Endothelial cell of umbilical vein (primary cell): ENCODE results near the gene PTPN20. TPM values are rescaled to one million over a fixed set of nuclear protein-coding genes. Genes with fewer than 3 reads are reported as not detected.

Experiments used
- BruUV-seq: library from RNA; stranded (reverse); fragments of 400-500 nt; replicated peaks from 2 replicates; lab custom pipeline; 2021; lab: Mats Ljungman, UMichigan
- CTCF ChIA-PET: fragments of 300-600, 350-600 bp; sonication (Branson Sonifier 250); formaldehyde crosslinking; loops from one replicate; lab custom pipeline; 2021; ENCODE audit warnings: antibody characterized with exemption, inconsistent platforms; lab: Charles Lee
- POLR2A ChIA-PET: fragments of 300-600, 350-600 bp; sonication (Branson Sonifier 250); formaldehyde crosslinking; loops from one replicate; lab custom pipeline; 2021; ENCODE audit warnings: antibody characterized with exemption, inconsistent platforms; lab: Charles Lee
- DNase-seq: peaks from one replicate; pipeline ENCODE4 v3.0.0-alpha.2; 2011; ENCODE audit warnings: low read depth, low spot score
- FAIRE-seq: peaks from 2 replicates; lab custom pipeline; 2011; peaks lifted over from hg19 to GRCh38; lab: Jason Lieb, UNC
- H2AFZ ChIP-seq: 2 replicates; pipeline ENCODE4 v1.6.0; 2012; ENCODE audit warnings: low read depth, low read length, control low read depth, inconsistent platforms
- H3K27ac ChIP-seq: 2 replicates; pipeline ENCODE4 v1.5.1; 2011; ENCODE audit warnings: low read depth, mild to moderate bottlenecking, control low read depth, low read length, moderate library complexity; ENCODE audit not compliant: insufficient read depth
- H3K27me3 ChIP-seq, 2 experiments: 2 replicates each; pipeline versions ENCODE4 v1.6.0 to v1.6.1; 2011; ENCODE audit warnings: low read length in 2 of 2, mixed read lengths in 1 of 2; ENCODE audit not compliant: control insufficient read depth in 2 of 2, insufficient read depth in 2 of 2
- H3K36me3 ChIP-seq, 2 experiments: 2 replicates in 1 of 2; 3 replicates in 1 of 2; pipeline ENCODE4 v1.5.1; 2011; ENCODE audit warnings: low read length in 2 of 2, mild to moderate bottlenecking in 1 of 2, moderate library complexity in 1 of 2; ENCODE audit not compliant: control insufficient read depth in 2 of 2, insufficient read depth in 2 of 2; ENCODE audit errors: extremely low read depth in 1 of 2
- H3K4me1 ChIP-seq: 3 replicates; pipeline ENCODE4 v1.5.1; 2011; ENCODE audit warnings: mild to moderate bottlenecking, low read length; ENCODE audit not compliant: control insufficient read depth, insufficient read depth; ENCODE audit errors: extremely low read depth
- H3K4me2 ChIP-seq: 2 replicates; pipeline ENCODE4 v1.6.1; 2011; ENCODE audit warnings: low read length, control low read depth, mixed read lengths; ENCODE audit not compliant: insufficient read depth
- H3K4me3 ChIP-seq, 3 experiments: fragments of 200-600 bp in 1 of 3; sonication (generic), shearing (Covaris generic) in 1 of 3; replicated peaks in 1 of 3; 2 replicates each; pipeline ENCODE4 v1.5.1; 2011 to 2016; ENCODE audit warnings: control low read depth in 3 of 3, low read length in 3 of 3, mild to moderate bottlenecking in 2 of 3, inconsistent platforms in 1 of 3, low read depth in 1 of 3, moderate library complexity in 1 of 3; ENCODE audit not compliant: insufficient read depth in 1 of 3
- H3K79me2 ChIP-seq: 2 replicates; pipeline ENCODE4 v1.6.0; 2012; ENCODE audit warnings: low read length, inconsistent platforms; ENCODE audit not compliant: control insufficient read depth, insufficient read depth
- H3K9ac ChIP-seq: replicated peaks from 2 replicates; pipeline ENCODE3; 2011; ENCODE audit warnings: low read length, control low read depth; ENCODE audit not compliant: insufficient read depth; ENCODE audit errors: extremely low read depth
- H3K9me1 ChIP-seq: replicated peaks from 3 replicates; pipeline ENCODE4 v1.6.0; 2011; ENCODE audit warnings: mild to moderate bottlenecking, low read length; ENCODE audit not compliant: control insufficient read depth, insufficient read depth; ENCODE audit errors: extremely low read depth
- H3K9me3 ChIP-seq: replicated peaks from 2 replicates; pipeline ENCODE4 v1.5.1; 2012; ENCODE audit warnings: low read length, inconsistent platforms; ENCODE audit not compliant: control insufficient read depth, insufficient read depth
- H4K20me1 ChIP-seq: replicated peaks from 2 replicates; pipeline ENCODE3; 2011; ENCODE audit warnings: mild to moderate bottlenecking, low read length; ENCODE audit not compliant: control insufficient read depth, insufficient read depth; ENCODE audit errors: extremely low read depth
- EZH2 ChIP-seq: IDR thresholded peaks from 2 replicates; pipeline ENCODE4 v1.6.1; 2012; ENCODE audit warnings: borderline replicate concordance, low read depth, mild to moderate bottlenecking, moderate library complexity, low read length, inconsistent platforms; ENCODE audit not compliant: severe bottlenecking
- FOS ChIP-seq: IDR thresholded peaks from 2 replicates; pipeline ENCODE4 v1.6.1; 2011; ENCODE audit warnings: mild to moderate bottlenecking, low read length, moderate library complexity, borderline replicate concordance; ENCODE audit not compliant: insufficient read depth
- GATA2 ChIP-seq: IDR thresholded peaks from 2 replicates; pipeline ENCODE4 v1.7.0; 2011; ENCODE audit warnings: low read depth, mild to moderate bottlenecking, moderate library complexity, mixed read lengths, low read length; ENCODE audit not compliant: insufficient read length, insufficient read depth
- JUN ChIP-seq: IDR thresholded peaks from 2 replicates; pipeline ENCODE4 v1.6.1; 2011; ENCODE audit warnings: borderline replicate concordance, low read depth; ENCODE audit not compliant: insufficient read length, insufficient read depth
- MYC ChIP-seq: IDR thresholded peaks from one replicate; pipeline ENCODE4 v1.6.1; 2011; ENCODE audit warnings: mild to moderate bottlenecking, low read depth, low read length
- POLR2A ChIP-seq: IDR thresholded peaks from 2 replicates; pipeline ENCODE4 v1.6.1; 2012; ENCODE audit warnings: low read depth, mild to moderate bottlenecking, control low read depth, low read length
- POLR2AphosphoS5 ChIP-seq: IDR thresholded peaks from 2 replicates; pipeline ENCODE4 v1.6.1; 2012; ENCODE audit warnings: low read depth, mild to moderate bottlenecking, control low read depth, low read length, moderate library complexity; ENCODE audit not compliant: insufficient read depth
- dilution Hi-C: fragments of 300-500 bp; cut with MboI; formaldehyde crosslinking; loops from one replicate; pipeline ENCODE4 v1.15.0; 2019; ENCODE audit warnings: low sequenced_read_pairs; ENCODE audit not compliant: extremely low pct_ligation_motif_present
- intact Hi-C: fragments of 100-400 bp; cut with micrococcal nuclease; formaldehyde crosslinking; loops from one replicate; pipeline ENCODE4 v1.10.0; 2022
- polyA plus RNA-seq, 4 experiments: library from polyadenylated mRNA; depleted of rRNA in 3 of 4; stranded (reverse) in 3 of 4; unstranded in 1 of 4; fragments of >200 nt; gene quantifications; 2 replicates each; pipeline versions ENCODE4 v1.2.1 to v1.2.3, GENCODE V29; 2011 to 2012; ENCODE audit warnings: missing spikeins in 1 of 4
- total RNA-seq: library from RNA; stranded (reverse); gene quantifications from 2 replicates; pipeline ENCODE4 v1.2.3, GENCODE V29; 2021
- TF ChIP-seq, protein P1 (sequence below): IDR thresholded peaks from 2 replicates; pipeline ENCODE4 v1.6.1; 2011; ENCODE audit not compliant: insufficient read depth, insufficient read length
- TF ChIP-seq, protein P2 (sequence below), 2 donors: IDR thresholded peaks; 1 replicate in 1 of 2; 2 replicates in 1 of 2; pipeline ENCODE4 v1.5.1; 2011; ENCODE audit warnings: low read length in 2 of 2, mild to moderate bottlenecking in 2 of 2, moderate library complexity in 2 of 2, control low read depth in 1 of 2, inconsistent platforms in 1 of 2, low read depth in 1 of 2; ENCODE audit not compliant: insufficient read depth in 1 of 2; ENCODE audit errors: extremely low read depth in 1 of 2

The PTPN20 gene
- total and polyA plus RNA-seq, 2 donors (not counting 3 experiments of a cell fraction or from before 2014, with no cell fraction given), result 0.27 TPM; not detected in 1

DNA sequence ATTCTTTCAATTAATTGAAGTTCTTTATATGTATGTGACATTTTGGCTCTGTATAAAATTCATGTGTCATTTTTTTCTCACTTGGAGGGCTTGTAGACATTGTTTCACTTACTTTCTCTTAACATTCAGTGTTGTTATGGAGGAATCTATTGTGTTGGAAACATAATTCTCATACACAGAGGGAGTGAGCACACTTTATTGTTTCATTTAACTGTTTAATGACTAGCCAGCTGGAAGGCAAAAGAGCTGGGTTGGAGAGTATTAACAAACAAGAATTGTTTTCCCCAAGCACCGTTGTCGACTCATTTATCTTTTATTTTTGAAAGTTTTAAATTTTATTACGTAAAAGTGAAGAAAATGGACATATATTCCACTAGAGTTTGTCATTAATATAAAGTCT is 98.8 kb downstream of the PTPN20 start:
- Histone ChIP-seq H3K27ac (no peak overlapping the region), H3K9ac (no peak overlapping the region), H3K36me3 (no peaks in the 10 kb centered on the region), H3K4me3 (no peak overlapping the region), H3K9me3 (no peaks in the 10 kb centered on the region), H3K4me2 (no peak overlapping the region), H3K9me1 (no peaks in the 10 kb centered on the region), H3K27me3 (no peaks in the 10 kb centered on the region), H3K79me2 (no peaks in the 10 kb centered on the region), H4K20me1 (no peaks in the 10 kb centered on the region), H3K4me1 (no peaks in the 10 kb centered on the region), H2AFZ (no peak overlapping the region)
- ChIA-PET CTCF (no interaction called here), POLR2A (no interaction called here)
- FAIRE-seq (no peak), DNase-seq (no peak)
- BruUV-seq, result no TSS peak
- intact Hi-C loops, result no loop called here
- dilution Hi-C loops, result no loop called here
- TF ChIP-seq, protein P1, sequence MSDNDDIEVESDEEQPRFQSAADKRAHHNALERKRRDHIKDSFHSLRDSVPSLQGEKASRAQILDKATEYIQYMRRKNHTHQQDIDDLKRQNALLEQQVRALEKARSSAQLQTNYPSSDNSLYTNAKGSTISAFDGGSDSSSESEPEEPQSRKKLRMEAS, result no peak

DNA sequence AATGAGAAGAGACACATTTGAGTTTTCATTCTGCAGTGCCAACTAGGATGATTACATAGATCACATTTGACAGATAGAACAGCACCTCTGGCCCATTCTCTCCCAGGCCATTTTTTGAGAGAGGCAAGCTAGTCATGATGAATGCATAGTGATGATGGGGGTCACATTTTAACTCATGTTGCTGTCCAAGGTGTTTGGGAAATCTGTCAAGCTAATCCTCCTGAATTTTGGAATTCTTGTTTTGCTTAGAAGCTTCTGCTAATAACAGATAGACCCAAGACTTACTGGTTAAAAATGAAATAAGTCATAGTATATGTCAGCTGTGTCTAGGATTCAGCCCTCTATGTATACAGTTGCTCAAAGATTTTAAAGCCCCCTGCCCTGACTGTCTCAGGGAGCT is 101.0 kb downstream of the PTPN20 start:
- Histone ChIP-seq H3K27ac (no peak overlapping the region), H3K9ac (no peak overlapping the region), H3K9me1 (no peaks in the 10 kb centered on the region), H3K4me1 (no peaks in the 10 kb centered on the region), H3K36me3 (no peaks in the 10 kb centered on the region), H2AFZ (no peak overlapping the region), H3K79me2 (no peaks in the 10 kb centered on the region), H3K4me3 (no peak overlapping the region), H3K9me3 (no peaks in the 10 kb centered on the region), H3K4me2 (no peak overlapping the region), H4K20me1 (no peaks in the 10 kb centered on the region), H3K27me3 (no peaks in the 10 kb centered on the region)
- no peak for FAIRE-seq
- no peak for DNase-seq
- ChIA-PET POLR2A (no interaction called here), CTCF (no interaction called here)
- BruUV-seq, result no TSS peak
- dilution Hi-C loops, result no loop called here
- intact Hi-C loops, result no loop called here
- TF ChIP-seq POLR2AphosphoS5, result no peak
- TF ChIP-seq, protein P1, result no peak
- TF ChIP-seq JUN, result no peak
- TF ChIP-seq MYC, result no peak
- no peak for TF ChIP-seq FOS
- TF ChIP-seq, protein P2, sequence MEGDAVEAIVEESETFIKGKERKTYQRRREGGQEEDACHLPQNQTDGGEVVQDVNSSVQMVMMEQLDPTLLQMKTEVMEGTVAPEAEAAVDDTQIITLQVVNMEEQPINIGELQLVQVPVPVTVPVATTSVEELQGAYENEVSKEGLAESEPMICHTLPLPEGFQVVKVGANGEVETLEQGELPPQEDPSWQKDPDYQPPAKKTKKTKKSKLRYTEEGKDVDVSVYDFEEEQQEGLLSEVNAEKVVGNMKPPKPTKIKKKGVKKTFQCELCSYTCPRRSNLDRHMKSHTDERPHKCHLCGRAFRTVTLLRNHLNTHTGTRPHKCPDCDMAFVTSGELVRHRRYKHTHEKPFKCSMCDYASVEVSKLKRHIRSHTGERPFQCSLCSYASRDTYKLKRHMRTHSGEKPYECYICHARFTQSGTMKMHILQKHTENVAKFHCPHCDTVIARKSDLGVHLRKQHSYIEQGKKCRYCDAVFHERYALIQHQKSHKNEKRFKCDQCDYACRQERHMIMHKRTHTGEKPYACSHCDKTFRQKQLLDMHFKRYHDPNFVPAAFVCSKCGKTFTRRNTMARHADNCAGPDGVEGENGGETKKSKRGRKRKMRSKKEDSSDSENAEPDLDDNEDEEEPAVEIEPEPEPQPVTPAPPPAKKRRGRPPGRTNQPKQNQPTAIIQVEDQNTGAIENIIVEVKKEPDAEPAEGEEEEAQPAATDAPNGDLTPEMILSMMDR (IDR thresholded peaks at IDR 0.05; ENCODE audit: extremely low read depth in 1 of 2, insufficient read depth in 1 of 2, low read depth in 1 of 2, low read length in 2 of 2), result no peak
- TF ChIP-seq GATA2, result no peak
- no peak for TF ChIP-seq POLR2A
- no peak for TF ChIP-seq EZH2
